K562 (cell line): ENCODE measurements around the gene HOXB8. TPM values are rescaled to one million over a fixed set of nuclear protein-coding genes. Genes with fewer than 3 reads are reported as not detected.

Experiments
- DIDO1 ChIP-seq: fragments of 450-650 bp; IDR thresholded peaks from 2 replicates; pipeline ENCODE4 v1.6.1; 2016; ENCODE audit warnings: low read depth, missing biosample characterization, missing genetic modification characterization
- FIP1L1 ChIP-seq: fragments of 200-400 bp; formaldehyde crosslinking; IDR thresholded peaks from 2 replicates; pipeline ENCODE4 v1.6.1; 2018; ENCODE audit warnings: mild to moderate bottlenecking, low read depth, low read length; ENCODE audit not compliant: poor library complexity, severe bottlenecking
- RB1 ChIP-seq: fragments of 450-650 bp; IDR thresholded peaks from 2 replicates; pipeline ENCODE4 v1.6.1; 2017; ENCODE audit warnings: low read depth, mild to moderate bottlenecking
- SREBF2 ChIP-seq: sonication (generic); formaldehyde crosslinking; IDR thresholded peaks from 2 replicates; pipeline ENCODE4 v1.4.0; 2020; ENCODE audit warnings: mild to moderate bottlenecking, missing genetic modification reagents
- ZNF586 ChIP-seq: fragments of 450-650 bp; formaldehyde crosslinking; conservative IDR thresholded peaks from 2 replicates; pipeline ENCODE4 v1.4.0; 2020; ENCODE audit warnings: mild to moderate bottlenecking, moderate library complexity
- polyA plus RNA-seq, 8 experiments: library from polyadenylated mRNA; depleted of rRNA in 4 of 8; stranded (reverse) in 5 of 8; unstranded in 3 of 8; fragments of >200 nt; fragmentation: Nextera tagmentation in 2 of 8; fragmentation: Illumina TruSeq in 1 of 8; extraction: Ambion mirVana in 2 of 8; extraction: Trizol in 1 of 8; gene quantifications; 2 replicates each; pipeline versions ENCODE4 v1.2.1 to v1.2.3, GENCODE V29; 2011 to 2014; ENCODE audit warnings: inconsistent platforms in 1 of 8, missing spikeins in 1 of 8
- total RNA-seq, 7 experiments: library from RNA; depleted of rRNA in 6 of 7; stranded (reverse); fragments of >200 nt in 6 of 7; fragmentation: Illumina TruSeq in 2 of 7; extraction: Trizol in 2 of 7; gene quantifications; 2 replicates each; pipeline versions ENCODE4 v1.2.1 to v1.2.3, GENCODE V29; 2011 to 2021; ENCODE audit warnings: low replicate concordance in 1 of 7
- TF ChIP-seq, protein P1 (sequence below): sonication (generic); formaldehyde crosslinking; IDR thresholded peaks from 2 replicates; pipeline ENCODE4 v1.8.1; 2023; ENCODE audit warnings: mild to moderate bottlenecking, missing genetic modification reagents
- TF ChIP-seq, protein P2 (sequence below): fragments of 250-450 bp; sonication (Bioruptor Pico); IDR thresholded peaks from 2 replicates; pipeline ENCODE4 v1.8.0; 2022; ENCODE audit warnings: inconsistent platforms
- TF ChIP-seq, protein P3 (sequence below): sonication (generic); formaldehyde crosslinking; IDR thresholded peaks from 2 replicates; pipeline ENCODE4 v1.8.0; 2022; ENCODE audit warnings: missing genetic modification reagents, mild to moderate bottlenecking, borderline replicate concordance

Gene HOXB8
- total and polyA plus RNA-seq, 9 of the 15 experiments (the other 6 are each of a cell fraction or from before 2014, with no cell fraction given): 0.52 to 23.8 (median 3.6) TPM

DNA sequence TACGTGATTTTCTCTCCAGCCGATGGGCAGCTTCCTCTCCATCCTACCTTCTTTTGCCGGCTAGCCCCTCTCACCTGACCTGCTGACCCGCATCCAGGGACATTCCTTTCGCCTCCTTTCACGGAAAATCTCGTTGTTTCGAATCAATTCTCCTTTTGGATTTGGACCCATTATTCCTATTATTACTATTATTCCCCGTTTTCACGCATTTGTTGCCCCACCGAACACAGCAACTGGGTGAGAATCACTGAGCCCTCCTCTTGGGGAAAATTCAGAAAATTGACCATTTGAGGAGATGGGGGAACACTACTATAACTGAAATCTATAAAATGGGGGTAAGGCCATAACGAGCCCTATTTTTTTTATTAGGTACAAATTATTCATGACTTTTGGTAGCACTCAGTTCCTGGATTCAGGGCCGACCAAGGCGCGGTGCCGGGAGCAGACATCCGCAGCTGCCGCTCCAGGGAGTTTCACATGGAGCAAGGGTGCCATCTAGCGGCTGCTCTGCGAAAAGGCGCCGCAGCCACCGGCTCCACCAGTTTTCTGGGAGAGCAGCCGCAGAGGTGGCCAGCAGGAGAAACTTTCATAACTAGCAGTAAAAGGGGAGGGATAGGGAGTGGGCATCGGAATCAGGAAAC, 3.3 kb upstream of the HOXB8 start (continued):
- TF ChIP-seq, protein P1, sequence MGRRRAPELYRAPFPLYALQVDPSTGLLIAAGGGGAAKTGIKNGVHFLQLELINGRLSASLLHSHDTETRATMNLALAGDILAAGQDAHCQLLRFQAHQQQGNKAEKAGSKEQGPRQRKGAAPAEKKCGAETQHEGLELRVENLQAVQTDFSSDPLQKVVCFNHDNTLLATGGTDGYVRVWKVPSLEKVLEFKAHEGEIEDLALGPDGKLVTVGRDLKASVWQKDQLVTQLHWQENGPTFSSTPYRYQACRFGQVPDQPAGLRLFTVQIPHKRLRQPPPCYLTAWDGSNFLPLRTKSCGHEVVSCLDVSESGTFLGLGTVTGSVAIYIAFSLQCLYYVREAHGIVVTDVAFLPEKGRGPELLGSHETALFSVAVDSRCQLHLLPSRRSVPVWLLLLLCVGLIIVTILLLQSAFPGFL: no peak
- no peak for TF ChIP-seq ZNF586
- TF ChIP-seq FIP1L1: no peak
- TF ChIP-seq, protein P2, sequence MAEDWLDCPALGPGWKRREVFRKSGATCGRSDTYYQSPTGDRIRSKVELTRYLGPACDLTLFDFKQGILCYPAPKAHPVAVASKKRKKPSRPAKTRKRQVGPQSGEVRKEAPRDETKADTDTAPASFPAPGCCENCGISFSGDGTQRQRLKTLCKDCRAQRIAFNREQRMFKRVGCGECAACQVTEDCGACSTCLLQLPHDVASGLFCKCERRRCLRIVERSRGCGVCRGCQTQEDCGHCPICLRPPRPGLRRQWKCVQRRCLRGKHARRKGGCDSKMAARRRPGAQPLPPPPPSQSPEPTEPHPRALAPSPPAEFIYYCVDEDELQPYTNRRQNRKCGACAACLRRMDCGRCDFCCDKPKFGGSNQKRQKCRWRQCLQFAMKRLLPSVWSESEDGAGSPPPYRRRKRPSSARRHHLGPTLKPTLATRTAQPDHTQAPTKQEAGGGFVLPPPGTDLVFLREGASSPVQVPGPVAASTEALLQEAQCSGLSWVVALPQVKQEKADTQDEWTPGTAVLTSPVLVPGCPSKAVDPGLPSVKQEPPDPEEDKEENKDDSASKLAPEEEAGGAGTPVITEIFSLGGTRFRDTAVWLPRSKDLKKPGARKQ: no peak
- TF ChIP-seq RB1: peak; percentile 94
- TF ChIP-seq, protein P3, sequence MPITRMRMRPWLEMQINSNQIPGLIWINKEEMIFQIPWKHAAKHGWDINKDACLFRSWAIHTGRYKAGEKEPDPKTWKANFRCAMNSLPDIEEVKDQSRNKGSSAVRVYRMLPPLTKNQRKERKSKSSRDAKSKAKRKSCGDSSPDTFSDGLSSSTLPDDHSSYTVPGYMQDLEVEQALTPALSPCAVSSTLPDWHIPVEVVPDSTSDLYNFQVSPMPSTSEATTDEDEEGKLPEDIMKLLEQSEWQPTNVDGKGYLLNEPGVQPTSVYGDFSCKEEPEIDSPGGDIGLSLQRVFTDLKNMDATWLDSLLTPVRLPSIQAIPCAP (CRISPR knock-in tag): no peak
- no peak for TF ChIP-seq DIDO1 (tag)
- no peak for TF ChIP-seq SREBF2 (CRISPR knock-in tag)
